NCI-H446 treated with DMSO at 0.1 percent for 48 hours (cell line): Measurements from ENCODE around the gene PILRA.
"Not testable (repeated sequence)": the region's sequence is repeated elsewhere in the genome, so short reads cannot be mapped to it uniquely, and the experiment has no call there.

ENCODE experiments used
- DNase-seq: peaks from one replicate; lab custom pipeline; 2025; lab: John Stamatoyannopoulos, UW

Gene PILRA

GRCh38 chr7:100434297-100435144 lies 61.2 kb downstream of the PILRA start:
- no peak for DNase-seq

GRCh38 chr7:100435401-100436304 lies 62.4 kb downstream of the PILRA start:
- DNase-seq: no peak

GRCh38 chr7:100437150-100438100 lies 64.1 kb downstream of the PILRA start:
- DNase-seq: no peak

GRCh38 chr7:100438172-100438571 lies 64.9 kb downstream of the PILRA start:
- no peak for DNase-seq

GRCh38 chr7:100438731-100439130 lies 65.4 kb downstream of the PILRA start:
- DNase-seq: not testable (repeated sequence)

GRCh38 chr7:100439244-100439643 lies 66.0 kb downstream of the PILRA start:
- not testable (repeated sequence) for DNase-seq

- DNase-seq: no peak
Observed at GRCh38 chr7:100441641-100442535, 68.6 kb downstream of the PILRA start.

- no peak for DNase-seq
Observed at GRCh38 chr7:100443096-100443840, 70.0 kb downstream of the PILRA start.

GRCh38 chr7:100444311-100445278 lies 71.3 kb downstream of the PILRA start:
- no peak for DNase-seq

GRCh38 chr7:100446040-100446439 lies 72.8 kb downstream of the PILRA start:
- DNase-seq: no peak

- DNase-seq: not testable (repeated sequence)
Observed at GRCh38 chr7:100447363-100447762, 74.1 kb downstream of the PILRA start.

- DNase-seq: no peak
Observed at GRCh38 chr7:100449190-100449795, 76.0 kb downstream of the PILRA start.
